T-helper 9 cell (primary cell): Measurements from ENCODE around the gene CLASP2.
"Not testable (repeated sequence)": the region's sequence is repeated elsewhere in the genome, so short reads cannot be mapped to it uniquely, and the experiment has no call there.

ENCODE experiments used
- DNase-seq: peaks from one replicate; pipeline ENCODE4 v3.0.0-alpha.2; 2020

CLASP2 gene

DNA sequence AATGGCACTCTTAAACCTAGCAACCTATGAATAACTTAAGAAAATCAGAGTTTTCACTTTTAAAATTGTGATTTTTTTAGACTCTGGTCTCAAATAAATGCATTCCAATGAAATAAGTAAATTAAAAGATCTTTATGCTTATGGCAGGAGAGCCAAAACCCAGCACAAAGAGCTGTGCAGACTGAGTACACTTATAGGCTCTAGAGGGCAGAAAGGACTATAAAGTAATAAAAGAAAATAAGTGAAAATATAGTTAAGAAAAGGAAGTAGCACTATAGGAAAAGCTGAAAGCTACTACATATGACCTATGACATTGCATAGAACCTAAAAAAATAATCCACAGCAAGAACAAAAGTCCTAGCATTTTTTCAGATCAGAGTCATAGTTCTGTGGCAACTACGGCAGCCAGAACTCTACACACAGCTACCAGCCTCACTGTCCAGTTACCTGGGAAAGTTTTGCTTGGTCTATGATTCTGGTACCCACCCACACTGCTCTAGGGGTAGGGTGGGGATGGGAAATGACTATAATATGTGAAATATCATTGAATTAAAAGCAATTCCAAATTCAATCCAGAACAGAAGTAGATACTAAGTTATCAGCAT is 30.5 kb downstream of the CLASP2 start:
- no peak for DNase-seq

DNA sequence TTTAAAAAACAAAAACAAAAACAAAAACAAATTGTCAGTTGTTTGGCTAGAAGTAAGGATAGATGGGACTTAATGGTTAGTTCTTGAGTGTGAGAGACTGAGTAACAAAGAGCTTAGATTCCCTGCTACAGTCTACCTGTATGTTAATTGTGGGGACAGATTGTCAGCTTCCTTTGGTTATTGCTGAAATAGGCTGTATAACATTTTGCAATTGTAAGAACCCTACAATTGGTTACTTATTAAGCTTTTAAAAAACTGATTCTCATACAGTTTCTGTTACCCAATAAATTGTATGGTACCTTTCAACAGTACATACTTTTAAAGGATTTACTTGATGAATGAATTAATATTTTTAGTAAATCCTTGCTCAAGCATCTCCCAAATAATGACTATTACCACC is 35.3 kb downstream of the CLASP2 start:
- DNase-seq = no peak

DNA sequence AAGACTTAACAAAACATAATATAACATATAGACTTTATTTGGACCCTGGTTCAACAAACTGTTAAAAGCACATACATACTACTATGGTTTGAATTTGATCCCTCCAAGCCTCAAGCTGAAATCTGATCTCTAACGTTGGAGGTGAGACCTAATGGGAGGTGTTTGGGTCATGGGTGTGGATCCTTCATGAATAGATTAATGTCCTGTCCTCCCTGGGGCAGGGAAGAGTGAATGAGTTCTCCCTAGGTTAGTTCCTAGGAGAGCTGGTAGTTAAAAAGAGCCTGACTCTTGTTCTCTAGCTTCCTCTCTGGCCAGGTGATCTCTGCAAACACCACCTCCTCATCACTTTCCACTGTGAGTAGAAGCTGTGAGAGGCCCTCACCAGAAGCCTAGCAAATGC is 36.4 kb downstream of the CLASP2 start:
- no peak for DNase-seq

DNA sequence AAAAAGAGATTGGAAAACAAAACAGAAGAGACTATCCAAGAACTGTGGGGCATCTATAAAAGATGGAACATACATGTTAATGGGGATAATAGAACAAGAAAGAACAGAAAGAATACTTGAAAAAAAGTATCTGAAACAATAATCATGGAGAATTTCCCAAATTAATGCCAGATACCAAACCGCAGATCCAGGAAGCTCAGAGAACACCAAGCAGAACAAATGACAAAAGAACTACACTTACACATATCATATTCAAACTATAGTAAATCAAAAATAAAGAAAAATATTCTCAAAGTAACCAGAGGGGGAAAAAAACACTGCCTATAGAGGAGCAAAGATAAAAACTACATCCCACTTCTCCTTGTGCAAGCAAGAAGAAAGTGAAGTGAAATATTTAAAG is 40.0 kb downstream of the CLASP2 start:
- DNase-seq = no peak

DNA sequence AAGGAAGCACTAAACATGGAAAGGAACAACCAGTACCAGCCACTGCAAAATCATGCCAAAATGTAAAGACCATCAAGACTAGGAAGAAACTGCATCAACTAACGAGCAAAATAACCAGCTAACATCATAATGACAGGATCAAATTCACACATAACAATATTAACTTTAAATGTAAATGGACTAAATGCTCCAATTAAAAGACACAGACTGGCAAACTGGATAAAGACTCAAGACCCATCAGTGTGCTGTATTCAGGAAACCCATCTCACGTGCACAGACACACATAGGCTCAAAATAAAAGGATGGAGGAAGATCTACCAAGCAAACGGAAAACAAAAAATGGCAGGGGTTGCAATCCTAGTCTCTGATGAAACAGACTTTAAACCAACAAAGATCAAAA is 44.6 kb downstream of the CLASP2 start:
- DNase-seq = not testable (repeated sequence)

DNA sequence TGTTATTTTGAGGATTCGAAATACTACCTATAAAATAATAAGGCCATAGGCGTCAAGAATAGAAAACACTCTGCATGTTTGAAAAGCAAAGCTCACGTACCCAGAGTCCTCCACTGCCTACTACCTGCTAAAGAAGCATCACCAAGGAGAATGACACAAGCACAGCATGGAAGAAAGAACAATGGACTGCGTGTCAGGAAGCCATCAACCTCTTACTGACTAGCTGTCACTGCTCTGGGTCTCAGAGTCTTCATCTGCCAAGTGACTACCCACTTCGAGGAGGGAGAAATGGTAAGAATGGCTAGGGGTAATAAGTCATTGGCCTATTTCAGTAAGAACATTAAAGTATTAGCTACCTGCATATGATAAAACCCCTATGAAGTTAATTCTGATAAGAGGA is 49.4 kb downstream of the CLASP2 start:
- DNase-seq = no peak

DNA sequence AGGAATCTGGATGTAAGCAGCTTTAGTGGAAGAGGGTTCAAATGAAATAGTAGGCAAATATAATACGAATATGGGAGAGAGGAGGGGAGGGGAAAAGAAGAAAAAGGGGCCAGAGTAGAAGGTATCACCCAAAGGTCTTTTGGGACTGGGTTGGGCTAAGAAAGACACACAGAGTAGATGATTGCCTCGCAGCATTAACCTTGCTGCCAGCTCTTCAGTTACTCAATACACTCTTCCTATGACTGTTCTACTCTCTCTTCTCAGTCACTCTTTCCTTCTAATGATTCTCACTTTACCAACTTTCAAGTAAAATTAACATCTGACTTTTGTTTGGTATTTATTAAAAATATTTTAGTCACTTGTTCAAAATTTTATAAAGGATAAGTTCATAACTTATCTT is 52.8 kb downstream of the CLASP2 start:
- no peak for DNase-seq

DNA sequence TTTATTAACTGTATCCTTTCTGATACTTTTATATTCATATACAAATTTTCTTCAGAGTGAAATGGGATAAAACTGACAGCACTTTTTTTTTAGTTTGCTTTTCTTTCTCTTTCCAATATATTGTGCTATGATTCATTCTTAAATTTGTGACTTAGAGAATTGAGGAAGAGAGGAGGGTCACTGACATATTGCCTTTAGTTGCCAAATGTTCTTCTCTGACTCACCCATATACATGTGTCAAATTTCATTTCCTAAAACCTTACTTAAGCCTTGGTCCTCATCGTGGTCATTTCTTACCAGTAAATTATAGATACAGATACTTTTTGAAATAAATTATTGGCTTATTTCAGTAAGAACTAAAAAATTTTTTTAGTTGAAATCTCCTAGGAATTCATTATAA is 53.9 kb downstream of the CLASP2 start:
- DNase-seq = no peak

DNA sequence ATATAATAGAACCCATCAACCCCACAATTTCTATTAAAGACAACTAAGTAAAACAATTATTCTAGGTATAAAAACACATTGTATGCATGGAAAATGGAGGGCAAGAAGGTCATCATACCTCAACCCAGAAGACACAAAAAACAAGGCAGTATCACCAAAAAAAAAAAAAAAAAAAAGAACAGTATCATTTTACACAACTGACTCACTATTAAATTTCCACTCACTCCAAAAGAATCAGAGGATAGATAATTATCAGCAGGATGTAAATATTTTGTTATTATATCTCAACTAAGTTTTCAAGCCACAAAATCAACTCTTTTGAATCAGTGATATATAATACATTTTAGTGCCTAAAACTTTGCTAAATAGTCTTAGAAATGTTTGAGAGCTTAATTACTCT is 55.0 kb downstream of the CLASP2 start:
- no peak for DNase-seq

DNA sequence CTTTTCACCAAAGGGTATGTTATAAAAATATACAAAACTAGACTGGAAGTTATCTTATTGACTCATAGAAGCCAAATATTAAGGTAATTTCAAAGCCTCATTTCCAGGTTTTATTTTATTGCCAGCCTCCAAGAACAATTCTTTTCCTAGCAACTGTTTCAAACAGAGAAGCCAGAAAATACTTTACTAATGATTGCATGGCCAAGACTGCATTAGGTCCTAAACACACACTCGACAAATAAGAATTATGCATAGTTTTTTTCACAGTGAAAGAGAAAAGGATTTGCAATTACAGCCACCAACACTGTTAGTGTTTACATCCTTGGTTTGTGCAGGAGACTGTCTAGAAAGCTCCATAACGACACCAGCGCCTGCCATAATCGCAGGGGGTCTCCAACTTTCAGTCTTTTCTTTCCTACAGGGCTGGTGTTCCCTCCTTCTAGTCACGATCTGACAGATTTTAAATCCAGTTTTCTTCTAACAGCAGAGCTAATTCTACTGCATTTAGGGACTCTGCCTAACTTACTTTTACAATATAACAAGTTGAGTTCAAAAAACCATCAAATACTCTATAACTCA is 58.1 kb downstream of the CLASP2 start:
- DNase-seq = no peak

DNA sequence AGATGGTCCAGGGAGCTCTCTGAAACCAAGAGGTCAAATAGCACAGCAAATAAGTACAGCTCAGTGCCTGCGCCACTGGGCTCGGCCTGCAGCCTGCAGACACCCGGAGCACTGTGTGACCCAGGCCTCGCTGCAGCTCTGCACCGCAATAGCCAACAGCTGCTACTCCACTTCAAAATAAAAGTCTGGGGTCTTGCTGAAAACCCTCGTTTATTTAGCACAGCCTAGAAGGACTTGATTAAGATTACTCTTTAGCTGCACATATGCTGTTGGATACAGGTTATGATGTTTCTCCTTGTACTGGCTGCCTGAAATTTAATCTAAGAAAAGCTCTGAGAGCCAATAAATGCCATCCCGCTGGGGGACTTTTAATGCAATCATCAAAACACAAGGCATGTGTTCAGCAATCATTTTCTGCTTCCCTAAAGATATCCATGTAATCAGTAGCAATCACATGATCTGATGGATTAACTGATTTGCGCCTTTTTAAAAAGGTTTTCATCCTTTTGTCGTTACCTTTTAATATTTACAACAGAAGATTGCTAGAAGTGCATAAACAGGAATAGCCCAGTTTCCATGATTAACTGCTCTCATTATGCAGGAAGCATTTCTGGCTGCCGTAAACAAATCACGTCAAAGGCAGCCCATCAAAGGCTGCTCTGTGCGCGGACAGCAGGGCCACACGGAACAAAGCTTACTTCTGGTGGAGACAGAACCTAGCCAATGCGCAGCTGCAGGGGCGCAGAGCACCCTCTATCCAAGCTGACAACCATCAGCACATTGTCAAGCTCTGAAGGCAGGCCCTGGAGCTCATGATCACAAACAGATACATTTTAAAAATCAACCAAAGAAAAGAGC is 58.8 kb downstream of the CLASP2 start:
- no peak for DNase-seq

DNA sequence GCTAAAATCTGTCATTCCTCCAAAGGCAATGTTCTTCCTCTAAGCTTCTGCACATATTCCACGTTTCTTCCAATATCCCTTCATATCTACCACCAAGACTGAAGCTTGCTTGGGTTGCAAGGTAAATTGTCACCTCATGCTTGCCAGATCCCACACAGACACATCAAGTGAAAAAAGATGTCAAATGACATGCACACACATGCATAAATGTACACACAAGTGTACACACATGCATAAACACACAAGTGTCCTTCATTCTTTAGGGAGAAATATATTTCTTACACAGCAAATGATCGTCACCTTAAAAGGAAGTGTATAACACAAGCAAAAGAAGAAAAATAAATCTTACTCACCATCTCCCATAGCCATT is 59.4 kb downstream of the CLASP2 start:
- no peak for DNase-seq

DNA sequence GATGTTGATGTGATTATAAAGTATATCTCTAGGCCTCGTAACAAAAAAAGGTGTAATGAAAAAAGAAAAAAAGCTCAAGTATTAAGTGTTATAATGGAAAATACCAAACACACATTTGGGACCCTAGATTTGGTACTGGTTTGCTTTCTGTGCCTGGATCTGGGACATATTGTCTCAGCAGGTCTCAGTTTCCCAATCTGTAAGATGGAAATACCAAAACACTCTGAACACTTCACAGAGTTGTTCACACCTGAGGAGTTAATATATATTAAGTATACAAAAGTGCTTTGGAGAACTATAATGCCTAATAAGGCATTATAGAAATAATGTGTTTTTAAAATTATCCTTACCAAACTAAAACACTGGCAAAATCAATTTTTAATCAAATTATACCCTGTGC is 60.0 kb downstream of the CLASP2 start:
- no peak for DNase-seq

DNA sequence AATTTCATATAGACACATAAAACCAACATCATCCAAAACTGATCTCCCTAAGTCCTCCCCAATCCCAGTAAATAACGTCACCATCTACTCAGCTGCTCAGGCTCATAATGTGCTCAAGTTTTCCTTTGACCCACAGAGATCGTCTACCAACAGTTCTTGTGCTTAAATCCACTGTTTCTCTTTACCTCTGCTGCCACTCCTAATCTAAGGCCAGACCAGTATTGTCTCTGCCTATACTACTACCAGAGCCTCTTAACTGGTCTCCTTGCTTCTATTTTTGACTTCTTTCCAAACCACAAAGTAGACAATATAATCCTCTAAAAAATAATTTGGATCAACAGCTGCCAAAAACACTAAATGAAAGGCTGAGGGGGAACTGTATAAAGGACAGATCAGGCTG is 65.3 kb downstream of the CLASP2 start:
- no peak for DNase-seq

DNA sequence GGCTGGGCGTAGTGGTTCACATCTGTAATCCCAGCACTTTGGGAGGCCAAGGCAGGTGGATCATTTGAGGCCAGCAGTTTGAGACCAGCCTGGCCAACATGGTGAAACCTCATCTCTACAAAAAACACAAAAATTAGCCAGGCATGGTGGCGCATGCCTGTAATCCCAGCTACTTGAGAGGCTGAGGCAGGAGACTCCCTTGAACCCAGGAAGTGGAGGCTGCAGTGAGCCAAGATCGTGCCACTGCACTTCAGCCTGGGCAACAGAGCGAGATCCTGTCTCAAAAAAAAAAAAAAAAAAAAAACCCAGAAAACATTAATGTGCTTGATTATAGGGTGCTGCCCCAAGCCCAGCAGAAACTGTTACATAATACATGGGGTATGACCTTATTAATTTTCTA is 67.0 kb downstream of the CLASP2 start:
- not testable (repeated sequence) for DNase-seq

DNA sequence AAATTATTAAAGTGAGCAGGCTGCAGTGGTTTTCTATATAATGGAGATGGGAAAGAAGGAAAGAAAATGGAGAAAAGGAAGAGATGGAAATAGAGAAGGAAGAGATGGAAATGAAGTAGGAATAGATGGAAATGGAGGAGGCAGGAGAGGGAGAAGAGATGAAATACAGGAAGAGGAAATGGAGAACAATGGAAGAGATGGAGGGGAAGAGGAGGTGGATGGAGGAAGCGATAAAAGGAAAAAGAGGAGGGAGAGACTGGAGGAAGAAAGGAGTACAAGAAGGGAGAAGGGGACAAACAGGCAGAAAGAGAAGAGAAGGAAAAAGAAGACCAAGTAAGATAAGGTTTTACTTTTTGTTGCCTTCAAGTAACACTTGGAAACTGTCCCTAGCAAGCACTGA is 67.6 kb downstream of the CLASP2 start:
- no peak for DNase-seq

DNA sequence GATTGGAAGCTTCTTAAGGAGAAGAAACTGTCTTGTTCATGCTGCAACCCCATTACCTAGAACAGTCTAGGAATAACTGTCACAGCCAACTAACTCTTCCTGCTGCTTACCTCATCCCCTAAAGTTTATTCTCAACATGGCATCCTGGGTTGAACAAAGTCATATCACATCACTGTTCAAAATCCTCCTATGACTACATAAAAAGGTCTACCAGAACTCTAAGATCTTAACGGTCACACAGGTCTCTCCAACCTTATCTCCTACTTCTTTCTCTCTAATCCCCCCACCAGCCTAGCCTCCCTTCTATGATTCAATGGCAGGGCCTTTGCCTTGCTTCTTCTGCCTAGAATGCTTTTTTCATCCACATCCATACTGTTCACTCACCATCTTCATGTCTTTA is 69.3 kb downstream of the CLASP2 start:
- no peak for DNase-seq

DNA sequence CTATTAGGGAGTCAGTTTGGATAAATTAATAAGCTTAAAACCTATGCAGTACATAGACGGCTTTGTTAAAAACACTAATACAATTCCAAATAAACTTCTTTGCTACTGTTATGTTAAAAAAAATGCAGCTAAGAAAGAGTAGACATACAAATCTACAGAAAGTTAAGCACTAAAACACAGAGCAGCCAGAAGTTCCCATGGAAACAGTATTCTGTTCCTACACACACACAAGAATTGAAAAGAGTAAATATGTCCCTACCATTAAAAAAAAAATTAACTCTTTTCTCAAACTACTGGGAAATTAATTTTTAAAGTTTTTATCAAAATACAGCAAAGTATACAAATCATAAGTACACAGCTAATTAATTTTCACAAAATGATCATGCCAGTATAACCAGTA is 71.6 kb downstream of the CLASP2 start:
- DNase-seq = no peak

DNA sequence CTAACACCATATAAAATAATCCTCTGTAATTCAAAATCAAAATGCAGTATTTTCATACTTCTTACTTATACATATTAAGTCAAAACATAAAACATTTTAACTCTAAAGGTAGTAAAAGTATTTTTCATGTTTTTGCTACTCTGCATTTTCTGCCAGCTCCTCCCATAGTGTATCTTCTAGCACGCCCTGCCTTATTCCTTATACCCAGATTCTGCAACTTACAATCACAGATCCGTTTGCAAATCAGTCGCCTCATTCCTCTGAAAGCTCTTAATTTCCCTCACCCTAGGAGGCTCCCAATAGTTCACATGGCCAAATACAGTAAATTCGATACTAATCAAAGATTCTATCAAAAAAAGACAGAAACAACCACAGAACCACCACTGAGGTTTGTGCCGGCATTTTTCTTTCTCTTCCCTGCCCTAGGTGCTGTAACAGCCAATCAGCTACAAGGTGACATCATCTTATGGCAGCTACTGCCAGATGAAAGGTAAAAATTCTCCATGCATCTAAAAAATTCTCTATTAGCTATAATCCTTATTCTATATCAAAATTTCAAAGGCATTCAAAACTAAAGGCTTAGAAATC is 72.9 kb downstream of the CLASP2 start:
- DNase-seq = peak; percentile 4

DNA sequence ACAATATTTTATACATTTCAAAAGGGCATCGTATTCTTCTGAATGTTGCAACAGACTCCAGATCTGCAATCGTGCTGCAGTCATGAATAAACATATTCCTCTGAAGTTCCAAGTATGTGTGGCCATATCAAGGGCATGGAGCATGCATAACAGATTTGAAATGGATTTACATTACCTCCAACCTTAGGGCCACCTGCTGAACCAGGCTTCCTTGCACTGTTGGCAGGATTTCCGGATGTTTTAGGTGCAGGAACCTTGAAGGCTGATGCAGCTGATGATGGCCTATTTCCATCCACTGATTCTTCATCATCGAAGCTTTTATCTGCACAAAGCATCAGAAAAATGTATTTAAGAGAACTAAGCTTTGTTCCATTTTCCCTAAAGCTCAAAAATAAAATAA is 73.5 kb downstream of the CLASP2 start:
- no peak for DNase-seq

DNA sequence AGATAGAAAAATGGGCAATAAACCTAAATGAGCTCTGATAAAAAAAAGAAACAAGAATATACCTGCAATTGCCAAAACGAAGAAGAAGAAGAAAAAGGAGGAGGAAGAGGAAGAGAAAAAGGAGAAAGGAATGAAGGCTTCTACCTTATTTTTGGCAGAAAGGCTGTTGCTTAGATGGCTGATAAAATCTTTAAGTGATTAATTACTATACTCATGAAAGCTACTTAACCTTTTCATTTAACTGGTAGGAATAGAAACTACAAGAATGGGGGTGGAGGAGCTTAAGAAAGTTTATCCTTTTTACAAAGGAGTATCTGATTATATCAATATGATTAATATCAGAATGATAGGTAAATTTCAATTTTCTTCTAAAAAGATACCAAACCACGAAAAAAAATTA is 75.2 kb downstream of the CLASP2 start:
- DNase-seq = no peak

DNA sequence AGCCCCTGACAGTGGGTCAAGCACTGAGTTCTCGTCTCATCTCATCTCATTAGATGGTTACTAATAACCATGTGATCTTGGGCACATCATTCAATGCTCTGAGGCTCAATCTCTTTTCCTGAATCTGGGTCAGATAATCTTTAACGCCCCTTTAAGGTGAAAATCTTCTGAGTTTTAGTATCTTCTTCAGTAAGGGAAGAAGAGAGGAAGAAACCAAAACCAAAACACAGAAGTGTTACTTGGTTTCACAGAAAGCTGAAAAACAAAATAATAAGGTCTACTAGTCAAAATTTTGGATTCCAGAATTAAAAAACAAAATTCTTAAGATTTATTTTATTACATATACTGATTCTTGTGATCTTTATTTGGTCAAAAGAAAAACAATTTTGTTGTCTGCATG is 78.2 kb downstream of the CLASP2 start:
- no peak for DNase-seq

DNA sequence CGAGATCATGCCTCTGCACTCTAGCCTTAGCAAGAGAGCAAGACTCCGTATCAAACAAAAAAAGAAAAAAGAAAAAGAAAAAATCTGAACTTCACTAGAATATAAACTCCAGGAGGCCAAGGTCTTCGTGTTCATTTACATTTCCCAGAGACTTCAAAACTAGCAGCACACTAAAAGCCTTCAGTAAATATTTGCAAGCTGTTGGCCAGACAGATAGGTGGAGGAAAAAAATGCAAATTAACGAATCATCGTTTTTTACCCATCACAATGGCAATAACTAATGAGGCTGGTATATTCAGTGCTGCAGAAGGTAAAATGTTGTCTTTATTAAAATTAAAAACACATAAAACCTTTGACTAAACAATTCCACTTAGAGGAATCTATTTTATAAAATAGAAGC is 80.6 kb downstream of the CLASP2 start:
- DNase-seq = no peak
